ENCODE measurements around the gene ANXA11.

DNA sequence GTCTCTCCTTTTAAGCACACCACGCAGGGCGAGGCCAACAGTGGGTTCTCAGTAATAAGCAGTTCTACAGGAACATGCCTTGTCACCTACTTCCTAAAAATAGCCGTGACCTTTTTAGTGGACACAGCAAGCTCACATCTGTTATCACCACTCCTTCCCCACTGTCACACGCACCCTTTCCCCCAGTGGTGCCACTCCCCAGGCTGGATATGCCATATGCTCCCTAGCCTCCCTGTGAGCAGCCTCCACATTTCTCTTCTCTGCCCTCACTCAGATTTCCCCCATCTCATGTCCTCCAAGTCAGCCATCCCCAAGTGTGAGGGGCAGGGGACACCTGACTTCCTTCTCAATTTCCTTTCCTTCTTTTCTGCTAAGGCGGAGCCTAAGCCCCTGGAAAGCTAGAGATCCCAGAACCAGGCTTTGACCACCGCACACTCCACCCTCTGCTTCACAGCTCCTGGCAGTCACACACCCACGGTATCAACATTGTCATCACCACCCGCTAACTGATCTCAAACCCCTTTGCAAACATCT, 3.7 kb downstream of the ANXA11 start:
- TF ChIP-seq, protein P1, sequence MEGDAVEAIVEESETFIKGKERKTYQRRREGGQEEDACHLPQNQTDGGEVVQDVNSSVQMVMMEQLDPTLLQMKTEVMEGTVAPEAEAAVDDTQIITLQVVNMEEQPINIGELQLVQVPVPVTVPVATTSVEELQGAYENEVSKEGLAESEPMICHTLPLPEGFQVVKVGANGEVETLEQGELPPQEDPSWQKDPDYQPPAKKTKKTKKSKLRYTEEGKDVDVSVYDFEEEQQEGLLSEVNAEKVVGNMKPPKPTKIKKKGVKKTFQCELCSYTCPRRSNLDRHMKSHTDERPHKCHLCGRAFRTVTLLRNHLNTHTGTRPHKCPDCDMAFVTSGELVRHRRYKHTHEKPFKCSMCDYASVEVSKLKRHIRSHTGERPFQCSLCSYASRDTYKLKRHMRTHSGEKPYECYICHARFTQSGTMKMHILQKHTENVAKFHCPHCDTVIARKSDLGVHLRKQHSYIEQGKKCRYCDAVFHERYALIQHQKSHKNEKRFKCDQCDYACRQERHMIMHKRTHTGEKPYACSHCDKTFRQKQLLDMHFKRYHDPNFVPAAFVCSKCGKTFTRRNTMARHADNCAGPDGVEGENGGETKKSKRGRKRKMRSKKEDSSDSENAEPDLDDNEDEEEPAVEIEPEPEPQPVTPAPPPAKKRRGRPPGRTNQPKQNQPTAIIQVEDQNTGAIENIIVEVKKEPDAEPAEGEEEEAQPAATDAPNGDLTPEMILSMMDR (IDR thresholded peaks at IDR 0.05) = no peak
- TF ChIP-seq POLR2A (IDR thresholded peaks at IDR 0.05) = no peak

Measured in breast epithelium (tissue), 3 donors.